HG02571 (cell line): ENCODE measurements around the gene PPM1B.
"Not testable (repeated sequence)": the region's sequence is repeated elsewhere in the genome, so short reads cannot be mapped to it uniquely, and the experiment has no call there.

ENCODE experiments used
- ATAC-seq: cut with Tn5 transposase; IDR thresholded peaks from one replicate; pipeline ENCODE4 v1.9.1; 2021; ENCODE audit warnings: mild to moderate bottlenecking, moderate library complexity; ENCODE audit not compliant: unreplicated experiment

Gene PPM1B

GRCh38 chr2:44246840-44247369, 78.2 kb downstream of the PPM1B start:
- no peak for ATAC-seq

GRCh38 chr2:44247924-44248323, 79.2 kb downstream of the PPM1B start:
- ATAC-seq = no peak

GRCh38 chr2:44249269-44249668, 80.6 kb downstream of the PPM1B start:
- not testable (repeated sequence) for ATAC-seq

- ATAC-seq = no peak
Observed at GRCh38 chr2:44250376-44250775, 81.7 kb downstream of the PPM1B start.

GRCh38 chr2:44254023-44254422, 85.3 kb downstream of the PPM1B start:
- ATAC-seq = no peak

GRCh38 chr2:44255704-44256103, 87.0 kb downstream of the PPM1B start:
- not testable (repeated sequence) for ATAC-seq

- not testable (repeated sequence) for ATAC-seq
Observed at GRCh38 chr2:44257802-44258201, 89.1 kb downstream of the PPM1B start.

- no peak for ATAC-seq
Observed at GRCh38 chr2:44267269-44267795, 98.7 kb downstream of the PPM1B start.

- no peak for ATAC-seq
Observed at GRCh38 chr2:44267796-44268648, 99.3 kb downstream of the PPM1B start.

- no peak for ATAC-seq
Observed at GRCh38 chr2:44269831-44270230, 101.2 kb downstream of the PPM1B start.

GRCh38 chr2:44271296-44271695, 102.6 kb downstream of the PPM1B start:
- ATAC-seq = no peak

GRCh38 chr2:44273076-44273475, 104.4 kb downstream of the PPM1B start:
- no peak for ATAC-seq

GRCh38 chr2:44273596-44273995, 104.9 kb downstream of the PPM1B start:
- no peak for ATAC-seq

- no peak for ATAC-seq
Observed at GRCh38 chr2:44275927-44276303, 107.2 kb downstream of the PPM1B start.

GRCh38 chr2:44277541-44277940, 108.9 kb downstream of the PPM1B start:
- ATAC-seq = no peak

GRCh38 chr2:44280869-44281268, 112.2 kb downstream of the PPM1B start:
- ATAC-seq = no peak
